GM18526 (cell line): ENCODE data around the gene NAA35.

Source experiments
- POLR2A ChIP-seq: IDR thresholded peaks from 3 replicates; pipeline ENCODE4 v1.6.1; 2011; ENCODE audit not compliant: insufficient read length; ENCODE audit errors: extremely low read depth

The NAA35 gene

DNA sequence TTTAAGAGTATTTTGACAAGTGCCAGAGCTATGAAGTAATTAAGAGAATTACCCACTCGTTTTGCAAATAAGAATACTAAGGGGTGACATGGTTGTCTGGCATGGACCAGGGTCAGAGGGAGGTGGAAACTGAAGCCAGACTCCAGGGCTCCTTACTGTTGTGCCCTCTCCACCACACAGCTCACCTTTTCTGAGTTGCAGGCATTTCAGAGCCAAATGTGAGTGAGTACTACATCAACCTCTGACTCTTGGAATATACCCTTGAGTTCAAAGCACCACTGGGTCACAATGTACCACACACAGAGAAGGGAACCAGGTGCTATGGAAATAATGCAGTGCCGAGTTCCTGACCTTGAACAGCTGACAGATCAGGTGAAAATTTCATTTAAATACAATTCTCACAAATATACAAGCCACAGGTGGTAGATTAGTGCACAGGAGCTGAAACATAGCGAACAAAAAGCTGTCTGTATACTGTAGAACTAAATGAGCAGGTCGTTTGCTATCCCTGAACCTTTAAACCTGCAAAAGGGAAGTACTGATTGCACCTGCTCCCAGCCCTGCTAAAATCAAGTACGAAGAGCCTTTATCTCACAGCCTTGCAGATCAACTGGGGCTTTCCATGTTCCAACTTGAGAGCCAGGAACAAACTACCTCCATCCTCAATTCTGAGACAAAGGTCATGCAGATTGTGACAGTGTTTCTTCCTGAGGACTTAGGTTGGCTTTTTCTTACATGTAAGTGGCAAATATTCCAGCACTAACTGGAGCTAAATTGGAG, 101.4 kb downstream of the NAA35 start:
- no peak for TF ChIP-seq POLR2A

DNA sequence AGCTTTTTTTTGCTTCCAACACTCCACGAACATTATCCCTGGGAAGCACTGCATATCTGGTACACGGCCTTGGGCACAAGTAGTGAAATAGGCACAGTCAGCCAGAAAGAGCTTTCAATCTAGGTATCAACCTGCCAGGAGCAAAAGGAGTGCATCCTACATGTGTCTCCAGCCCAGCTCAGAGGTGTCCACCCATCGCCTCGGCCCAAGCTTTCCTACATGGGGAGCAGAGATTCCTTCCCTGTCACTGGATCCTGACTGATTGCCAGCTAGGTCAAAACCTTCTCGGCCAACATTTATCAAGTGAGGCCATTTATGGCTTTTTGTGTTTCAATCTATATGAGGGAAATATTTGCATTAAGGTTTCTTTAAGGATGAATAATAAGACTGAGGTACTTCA, 102.6 kb downstream of the NAA35 start:
- TF ChIP-seq POLR2A: no peak

DNA sequence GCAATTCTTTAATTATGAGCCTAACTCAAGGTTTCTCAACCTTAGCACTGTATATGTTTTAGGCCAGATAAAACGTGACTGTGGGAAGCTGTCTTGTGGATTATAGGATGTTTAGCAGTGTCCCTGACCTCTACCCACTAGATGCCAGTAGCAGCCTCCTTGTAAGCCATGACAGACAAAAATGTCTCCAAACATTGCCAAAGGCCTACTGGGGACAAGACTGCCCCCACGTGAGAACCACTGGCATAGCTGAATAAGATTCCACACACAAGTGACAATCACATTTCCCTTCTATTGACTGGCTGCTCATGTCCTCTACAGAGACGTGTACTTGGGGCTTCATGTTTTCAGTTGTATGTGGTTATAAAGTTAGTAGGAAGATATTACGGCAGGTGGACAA, 103.1 kb downstream of the NAA35 start:
- TF ChIP-seq POLR2A: no peak

DNA sequence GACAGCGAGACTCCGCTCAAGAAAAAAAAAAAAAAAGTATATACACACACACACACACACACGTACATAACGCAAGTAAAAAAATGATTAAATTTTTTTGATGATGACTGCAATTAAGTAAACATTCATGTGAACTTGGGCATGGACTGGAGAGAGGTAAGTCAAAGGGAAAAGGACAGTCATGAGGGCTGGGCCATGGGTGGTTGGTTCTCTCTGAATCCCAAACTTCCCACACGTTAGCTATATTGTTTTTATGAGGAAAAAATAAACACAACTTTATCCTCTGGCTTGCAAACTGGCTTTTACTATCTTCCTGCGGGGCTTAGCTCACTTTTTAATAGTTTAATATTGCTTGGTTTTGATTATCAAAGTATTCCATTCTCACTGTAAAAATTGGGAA, 104.7 kb downstream of the NAA35 start:
- no peak for TF ChIP-seq POLR2A

DNA sequence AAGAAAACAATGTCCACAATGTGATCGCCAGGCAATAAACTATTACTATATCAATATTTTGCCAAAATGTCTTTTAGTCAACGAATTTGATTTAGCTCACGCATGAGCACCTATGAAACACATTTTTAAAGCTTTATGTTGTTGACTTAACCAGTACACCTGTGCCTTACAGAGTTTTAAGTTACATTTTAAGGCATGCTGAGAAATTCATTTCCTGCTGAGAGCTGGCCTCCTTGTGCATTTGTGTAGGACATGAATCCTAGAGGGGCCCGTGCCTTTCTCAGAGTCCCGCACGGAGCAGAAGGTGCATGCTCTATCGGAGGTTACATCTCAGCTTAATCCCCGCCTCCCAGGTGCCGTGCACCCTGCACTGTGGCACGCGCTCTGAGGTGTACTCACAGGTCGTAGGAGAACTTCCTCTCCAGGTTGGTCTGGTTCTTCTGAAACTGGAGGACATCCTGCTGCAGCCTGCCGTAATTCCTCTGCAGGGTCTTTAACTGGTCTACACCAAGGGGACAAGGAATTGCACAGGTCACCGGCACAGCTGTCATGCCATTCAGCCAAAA, 105.2 kb downstream of the NAA35 start:
- TF ChIP-seq POLR2A: no peak

DNA sequence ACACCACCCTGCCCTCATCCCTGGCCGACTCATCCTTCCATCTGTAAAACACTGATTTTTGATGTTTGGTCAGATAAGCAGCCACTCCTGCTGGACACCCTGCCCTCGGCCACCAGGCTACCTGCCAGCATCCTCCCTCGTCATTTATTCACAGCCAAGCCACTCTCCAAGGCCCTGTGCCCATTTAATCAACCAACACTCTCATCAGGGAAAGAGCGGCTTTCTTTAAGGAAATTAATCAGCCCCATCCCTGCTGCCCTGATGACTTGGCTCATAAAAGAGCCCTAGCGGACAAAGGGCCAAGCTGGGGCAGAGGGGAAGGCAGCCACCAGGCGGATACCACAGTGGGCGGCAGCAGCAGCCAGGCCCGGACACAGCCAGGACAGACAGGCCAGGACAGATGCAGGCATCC, 106.0 kb downstream of the NAA35 start:
- TF ChIP-seq POLR2A: no peak

DNA sequence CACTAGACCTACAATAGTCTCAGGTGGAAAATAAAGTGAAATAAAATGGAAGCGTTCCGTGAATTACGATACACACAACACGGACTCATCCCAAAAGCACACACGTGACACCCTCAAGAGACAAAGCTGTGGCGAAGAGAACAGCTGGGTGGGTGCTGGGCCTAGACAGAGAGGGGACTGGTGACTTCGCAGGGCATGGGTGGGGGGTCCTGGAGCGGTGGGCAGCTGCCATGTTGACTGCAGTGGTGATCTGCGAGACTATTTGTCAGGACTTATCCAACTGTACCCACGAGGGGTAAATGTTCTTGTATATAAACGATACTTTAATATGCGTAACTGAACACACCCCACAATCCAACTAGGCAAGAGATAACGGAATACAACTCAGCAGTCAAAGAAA, 106.4 kb downstream of the NAA35 start:
- TF ChIP-seq POLR2A: no peak

DNA sequence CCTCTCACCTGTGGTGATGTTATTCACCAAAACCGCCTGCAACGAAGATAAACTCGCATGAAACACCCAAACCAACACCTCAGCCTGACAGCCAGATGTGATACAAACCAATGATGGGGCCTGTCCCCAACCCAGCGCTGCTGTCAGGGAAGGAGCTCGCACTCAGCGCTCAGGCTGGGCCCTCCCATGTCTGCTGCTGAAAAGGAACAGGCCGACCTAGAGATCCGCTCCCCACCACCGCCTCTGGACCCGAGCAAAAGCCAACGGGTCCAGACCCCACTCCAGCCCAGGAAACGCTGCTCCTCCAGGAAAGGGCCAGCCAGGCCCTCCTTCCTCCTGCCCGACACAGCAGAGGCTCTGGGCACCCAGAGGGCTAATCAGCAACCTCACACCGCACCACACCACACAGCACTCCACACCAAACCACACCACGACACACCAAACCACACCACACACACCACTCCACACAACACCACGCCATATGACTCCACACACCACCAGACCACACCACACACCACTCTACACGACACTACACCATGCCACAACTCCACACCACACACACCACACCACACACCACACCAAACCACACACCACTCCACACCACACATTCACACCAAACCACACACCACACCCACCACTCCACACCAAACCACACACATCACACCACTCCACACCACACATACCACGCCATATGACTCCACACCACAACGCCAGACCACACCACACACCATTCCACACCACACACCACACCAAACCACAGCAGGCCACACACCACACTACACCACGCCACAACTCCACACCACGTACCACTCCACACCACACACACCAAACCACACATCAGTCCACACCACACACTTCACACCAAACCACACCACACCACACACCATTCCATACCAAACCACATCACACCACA, 111.9 kb downstream of the NAA35 start:
- TF ChIP-seq POLR2A: no peak

DNA sequence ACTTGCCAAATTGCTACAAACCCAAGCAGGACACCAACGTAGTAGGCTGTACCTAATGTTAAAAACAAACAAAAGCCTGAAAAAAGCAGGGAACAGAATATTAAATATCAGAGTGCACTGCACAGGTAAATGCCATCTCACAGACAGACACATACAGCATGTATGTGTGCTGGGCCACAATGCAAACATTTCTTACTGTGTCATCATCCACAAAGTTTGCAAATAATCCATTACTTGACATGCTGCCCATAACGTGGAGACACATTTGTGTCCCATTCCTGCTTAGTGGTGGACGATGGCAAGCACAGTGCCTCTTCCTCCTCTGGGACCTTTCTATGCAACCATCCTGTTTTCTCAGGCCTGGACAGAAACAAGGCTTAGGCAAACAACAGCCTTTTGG, 113.7 kb downstream of the NAA35 start:
- TF ChIP-seq POLR2A: no peak

DNA sequence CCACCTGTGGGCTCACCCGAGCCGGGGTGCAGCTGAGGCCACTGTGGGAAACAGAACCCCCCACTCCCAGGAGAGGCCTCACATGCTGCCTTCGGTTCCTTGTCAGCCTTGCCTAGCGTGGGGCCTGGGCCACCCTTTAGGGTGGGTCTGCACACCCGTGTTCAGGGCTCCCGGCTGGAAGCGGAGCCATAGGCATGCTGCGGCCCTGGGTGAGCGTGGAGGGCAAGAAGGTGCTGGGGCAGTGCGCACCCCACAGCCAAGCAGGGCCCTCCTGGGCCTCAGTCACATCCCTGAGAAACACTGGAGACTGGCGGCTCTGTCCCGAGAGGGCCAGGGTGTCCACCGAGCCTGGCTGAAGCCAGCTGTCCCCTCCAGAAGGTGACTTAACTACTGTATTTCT, 116.5 kb downstream of the NAA35 start:
- no peak for TF ChIP-seq POLR2A

DNA sequence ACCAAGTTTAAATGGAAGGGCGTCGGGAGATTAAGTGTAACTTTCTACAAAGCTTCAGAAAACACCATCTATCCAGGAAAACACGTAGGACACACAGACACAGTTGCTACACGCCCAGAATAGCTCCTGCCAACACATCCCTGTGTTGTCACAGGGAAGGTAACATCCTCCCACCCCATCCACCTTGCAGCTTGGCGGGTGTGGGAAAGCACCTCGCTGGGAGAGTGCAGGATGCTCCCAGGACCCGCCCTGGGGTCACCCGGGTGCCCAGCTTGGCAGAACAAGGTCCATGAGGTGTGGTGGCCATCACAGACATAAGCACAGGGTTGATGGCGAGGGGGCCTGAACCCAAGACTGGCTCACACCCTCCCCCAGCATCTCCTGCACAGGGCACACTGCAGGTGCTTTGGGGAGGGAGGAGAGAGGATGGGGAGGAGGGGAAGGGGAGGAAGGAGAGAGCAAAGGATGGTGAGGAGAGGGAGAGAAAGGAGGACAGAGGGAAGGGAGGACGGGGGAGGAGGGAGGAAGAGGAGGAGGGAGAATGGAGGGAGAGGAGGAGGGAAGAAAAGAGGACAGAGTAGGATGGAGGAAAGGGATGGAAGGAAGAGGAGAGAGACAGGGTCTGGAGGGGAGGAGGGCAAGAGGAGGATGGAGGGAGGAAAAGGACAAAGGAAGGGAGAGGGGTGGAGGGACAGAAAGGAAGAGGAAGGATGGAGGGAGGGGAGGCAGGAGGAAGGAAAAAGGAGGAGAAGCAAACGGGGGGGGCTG, 121.2 kb downstream of the NAA35 start:
- no peak for TF ChIP-seq POLR2A

DNA sequence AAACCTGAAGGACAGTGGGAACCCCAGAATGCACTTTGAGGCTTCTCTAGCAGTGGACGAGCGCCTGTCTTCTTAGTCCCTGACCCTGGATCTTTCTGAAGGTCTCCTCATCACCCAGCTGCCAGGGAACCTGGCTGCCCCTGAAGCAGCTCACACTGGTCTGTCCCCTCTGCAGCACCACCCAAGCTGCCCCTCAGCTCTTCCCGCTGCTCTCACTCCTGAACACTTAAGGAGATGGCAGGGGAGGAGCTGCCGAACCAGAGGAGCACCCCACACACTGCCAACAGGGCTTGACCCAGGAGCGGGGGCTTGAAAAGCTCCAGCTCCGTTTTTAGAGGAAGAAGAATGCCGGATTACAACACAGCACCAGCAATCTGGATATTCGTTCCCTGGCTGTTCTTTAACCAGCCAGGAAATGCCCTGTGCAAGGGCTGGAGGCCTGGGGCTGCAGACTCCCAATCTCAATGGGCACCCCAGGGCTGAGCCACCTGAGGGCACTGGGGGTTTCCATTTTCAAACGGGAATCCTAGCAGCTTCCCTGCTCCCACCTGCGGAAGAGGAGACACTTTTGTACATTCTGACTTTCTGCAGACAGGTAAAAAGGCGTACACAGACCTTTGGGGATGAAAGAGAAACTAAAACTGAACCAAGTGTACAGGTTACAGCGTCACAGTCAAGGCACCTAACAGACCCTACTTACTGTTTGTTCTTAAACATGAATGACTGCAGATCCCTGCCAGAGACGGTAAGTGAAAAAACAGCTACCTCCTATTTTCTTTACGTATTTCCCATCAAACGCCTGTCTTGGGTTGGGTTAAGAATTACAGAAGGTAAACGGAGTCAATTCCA, 122.1 kb downstream of the NAA35 start:
- no peak for TF ChIP-seq POLR2A

DNA sequence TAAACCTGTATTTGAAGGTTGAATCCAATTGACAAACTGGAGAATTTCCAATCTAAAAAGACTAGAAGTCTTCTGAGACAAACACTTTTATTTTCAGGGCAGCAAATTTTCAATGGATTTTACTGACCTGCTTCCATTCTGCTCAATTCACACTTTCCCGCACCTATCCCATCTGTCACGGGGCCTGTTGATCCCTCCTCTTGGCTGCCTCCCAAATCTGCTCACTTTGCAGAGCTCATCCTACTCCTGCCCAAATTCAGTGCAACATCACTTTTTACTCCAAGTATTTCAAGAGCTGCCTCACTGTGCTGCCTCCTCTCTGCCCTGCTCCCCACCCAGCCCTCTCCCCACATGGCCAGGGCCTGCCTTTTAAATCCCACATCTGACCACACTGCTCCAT, 123.3 kb downstream of the NAA35 start:
- no peak for TF ChIP-seq POLR2A

DNA sequence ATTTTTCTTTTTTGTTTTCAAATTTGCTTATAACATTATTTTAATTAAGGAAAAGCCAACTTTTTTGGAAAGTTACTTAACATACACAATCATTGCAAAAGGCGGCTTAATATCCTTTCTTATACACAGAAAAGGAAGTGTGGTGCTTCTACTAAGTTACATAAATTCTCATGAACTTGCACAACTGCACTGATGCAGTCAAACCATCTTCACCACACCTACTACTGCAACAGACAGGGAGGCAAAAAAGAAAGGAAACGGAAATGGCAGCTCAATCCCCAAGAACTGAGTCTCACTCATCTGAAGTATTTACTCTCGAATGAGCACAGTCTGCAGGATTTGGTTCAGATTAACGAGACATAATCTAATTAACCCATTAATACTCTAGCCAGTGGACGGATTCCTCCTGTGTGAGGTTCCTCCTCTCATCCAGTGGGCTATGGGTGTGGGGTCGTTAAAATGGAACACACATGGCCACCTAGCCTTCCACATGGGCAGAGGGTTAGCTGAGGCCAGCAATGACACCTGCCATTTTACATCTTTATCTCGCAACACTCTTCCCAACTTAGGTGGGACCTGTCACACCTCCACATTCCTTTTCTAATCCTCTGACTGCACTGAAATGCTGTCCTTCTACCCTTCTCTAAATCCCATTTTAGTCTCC, 128.4 kb downstream of the NAA35 start:
- TF ChIP-seq POLR2A: no peak
